Type B pancreatic cell (in vitro differentiated cells): ENCODE results near the gene NAE1. TPM values are rescaled to one million over a fixed set of nuclear protein-coding genes. Genes with fewer than 3 reads are reported as not detected.

Source experiments
- DNase-seq: peaks from one replicate; pipeline ENCODE4 v3.0.0; 2021; ENCODE audit warnings: mixed read lengths; ENCODE audit not compliant: unreplicated experiment; ENCODE audit errors: extremely low spot score
- H3K27ac Mint-ChIP-seq: 2 replicates; pipeline ENCODE4 v1.8.0; 2021; ENCODE audit warnings: mild to moderate bottlenecking, mixed read lengths
- H3K27me3 Mint-ChIP-seq: 2 replicates; pipeline ENCODE4 v1.8.0; 2021; ENCODE audit warnings: mixed read lengths
- H3K36me3 Mint-ChIP-seq: 2 replicates; pipeline ENCODE4 v1.8.0; 2021; ENCODE audit warnings: mixed read lengths
- H3K4me1 Mint-ChIP-seq: one replicate; pipeline ENCODE4 v1.8.0; 2021; ENCODE audit warnings: mixed read lengths; ENCODE audit not compliant: unreplicated experiment
- H3K4me3 Mint-ChIP-seq: 2 replicates; pipeline ENCODE4 v1.8.0; 2021; ENCODE audit warnings: mild to moderate bottlenecking, mixed read lengths
- H3K9me3 Mint-ChIP-seq: 2 replicates; pipeline ENCODE4 v1.8.0; 2021; ENCODE audit warnings: mixed read lengths
- total RNA-seq: library from RNA; stranded (reverse); gene quantifications from 2 replicates; pipeline ENCODE4 v1.2.1, GENCODE V29; 2021; ENCODE audit warnings: low replicate concordance
- TF ChIP-seq, protein P1 (sequence below): fragments of 200-600 bp; sonication (generic); conservative IDR thresholded peaks from 2 replicates; pipeline ENCODE4 v1.5.0; 2021; ENCODE audit warnings: antibody characterized with exemption, mild to moderate bottlenecking

NAE1 gene
- total RNA-seq, 1 donor from 2014 or later, result 92.5 TPM

DNA sequence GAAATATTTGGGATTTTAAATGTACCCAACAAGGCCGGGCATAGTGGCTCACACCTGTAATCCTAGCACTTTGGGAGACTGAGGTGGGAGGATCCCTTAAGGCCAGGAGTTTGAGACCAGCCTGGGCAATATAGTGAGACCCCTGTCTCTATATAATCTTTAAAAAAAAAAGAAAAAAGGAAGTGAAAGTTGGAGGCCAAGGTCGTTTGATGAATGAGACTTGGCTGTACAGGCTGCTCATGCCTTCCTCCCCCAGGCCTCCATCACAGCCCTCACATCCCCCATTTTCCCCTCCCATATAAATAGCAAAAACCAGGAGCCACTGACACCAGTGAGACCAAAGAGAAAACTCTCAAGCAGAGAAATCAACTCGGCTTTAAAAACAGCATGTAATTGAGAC, 10.1 kb upstream of the NAE1 start:
- peak; percentile 3 for DNase-seq
- Mint-ChIP-seq H3K4me3 (no peak overlapping the region), H3K9me3 (peaks cover 6% of the 10 kb centered on the region), H3K27ac (no peak overlapping the region), H3K4me1 (peaks cover 7% of the 10 kb centered on the region), H3K27me3 (peaks cover 72% of the 10 kb centered on the region), H3K36me3 (no peaks in the 10 kb centered on the region)
- TF ChIP-seq, protein P1, sequence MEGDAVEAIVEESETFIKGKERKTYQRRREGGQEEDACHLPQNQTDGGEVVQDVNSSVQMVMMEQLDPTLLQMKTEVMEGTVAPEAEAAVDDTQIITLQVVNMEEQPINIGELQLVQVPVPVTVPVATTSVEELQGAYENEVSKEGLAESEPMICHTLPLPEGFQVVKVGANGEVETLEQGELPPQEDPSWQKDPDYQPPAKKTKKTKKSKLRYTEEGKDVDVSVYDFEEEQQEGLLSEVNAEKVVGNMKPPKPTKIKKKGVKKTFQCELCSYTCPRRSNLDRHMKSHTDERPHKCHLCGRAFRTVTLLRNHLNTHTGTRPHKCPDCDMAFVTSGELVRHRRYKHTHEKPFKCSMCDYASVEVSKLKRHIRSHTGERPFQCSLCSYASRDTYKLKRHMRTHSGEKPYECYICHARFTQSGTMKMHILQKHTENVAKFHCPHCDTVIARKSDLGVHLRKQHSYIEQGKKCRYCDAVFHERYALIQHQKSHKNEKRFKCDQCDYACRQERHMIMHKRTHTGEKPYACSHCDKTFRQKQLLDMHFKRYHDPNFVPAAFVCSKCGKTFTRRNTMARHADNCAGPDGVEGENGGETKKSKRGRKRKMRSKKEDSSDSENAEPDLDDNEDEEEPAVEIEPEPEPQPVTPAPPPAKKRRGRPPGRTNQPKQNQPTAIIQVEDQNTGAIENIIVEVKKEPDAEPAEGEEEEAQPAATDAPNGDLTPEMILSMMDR, result no peak

- no peak for DNase-seq
- TF ChIP-seq, protein P1, result no peak
- Mint-ChIP-seq H3K9me3 (peaks cover 6% of the 10 kb centered on the region), H3K27me3 (peaks cover 43% of the 10 kb centered on the region), H3K4me1 (no peaks in the 10 kb centered on the region), H3K27ac (no peak overlapping the region), H3K36me3 (no peaks in the 10 kb centered on the region), H3K4me3 (no peak overlapping the region)
Measured at GRCh38 chr16:66834746-66835145, 4.0 kb upstream of the NAE1 start.

GRCh38 chr16:66832661-66833305, 2.0 kb upstream of the NAE1 start:
- no peak overlapping the region for H3K27ac Mint-ChIP-seq
- H3K4me1 Mint-ChIP-seq, result peaks cover 11% of the 10 kb centered on the region
- TF ChIP-seq, protein P1, result no peak
- no peak for DNase-seq
- peaks cover 2% of the 10 kb centered on the region for H3K36me3 Mint-ChIP-seq
- H3K4me3 Mint-ChIP-seq, result peak overlapping the region; percentile 35
- no peaks in the 10 kb centered on the region for H3K9me3 Mint-ChIP-seq
- H3K27me3 Mint-ChIP-seq, result peaks cover 25% of the 10 kb centered on the region

GRCh38 chr16:66832190-66832589, 1.4 kb upstream of the NAE1 start:
- H3K36me3 Mint-ChIP-seq, result peaks cover 5% of the 10 kb centered on the region
- no peak for DNase-seq
- H3K27ac Mint-ChIP-seq, result no peak overlapping the region
- H3K9me3 Mint-ChIP-seq, result no peaks in the 10 kb centered on the region
- H3K4me1 Mint-ChIP-seq, result peaks cover 15% of the 10 kb centered on the region
- peaks cover 21% of the 10 kb centered on the region for H3K27me3 Mint-ChIP-seq
- H3K4me3 Mint-ChIP-seq, result no peak overlapping the region
- TF ChIP-seq, protein P1, result no peak

DNA sequence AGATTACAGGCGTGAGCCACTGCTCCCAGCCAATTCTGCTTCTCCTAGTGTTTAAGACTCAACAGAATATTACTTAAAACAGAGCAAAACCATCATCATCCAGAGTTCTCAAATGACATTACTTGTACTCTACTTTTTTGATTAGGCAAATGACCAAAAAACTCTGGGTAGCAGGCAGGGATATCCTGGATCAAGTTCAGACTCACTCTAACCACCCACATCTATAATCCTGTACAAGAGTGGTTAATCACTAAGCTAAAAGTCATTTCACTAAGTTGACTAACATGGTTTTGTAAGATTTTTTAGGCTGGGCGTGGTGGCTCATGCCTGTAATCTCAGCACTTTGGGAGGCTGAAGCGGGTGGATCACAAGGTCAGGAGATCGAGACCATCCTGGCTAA, 6.8 kb downstream of the NAE1 start:
- Mint-ChIP-seq H3K27ac (no peak overlapping the region), H3K27me3 (no peaks in the 10 kb centered on the region), H3K4me1 (peaks cover 13% of the 10 kb centered on the region), H3K4me3 (no peak overlapping the region), H3K36me3 (peaks cover 32% of the 10 kb centered on the region), H3K9me3 (no peaks in the 10 kb centered on the region)
- no peak for DNase-seq
- TF ChIP-seq, protein P1, result no peak
